ENCODE measurements around the gene NR2F2.

The NR2F2 gene

GRCh38 chr15:96341513-96342405 lies 11.3 kb downstream of the NR2F2 start:
- no peak for DNase-seq
- Histone ChIP-seq H3K4me2 (ENCODE audit: low read depth, low read length) (peak overlapping the region; percentile 23; the same call in 1 of the 2 replicates), H4K20me1 (ENCODE audit: insufficient read depth, low read length) (no peaks in the 10 kb centered on the region), H3K27me3 (replicated peaks; ENCODE audit: insufficient read depth, low read length) (no peaks in the 10 kb centered on the region), H3K36me3 (replicated peaks; ENCODE audit: insufficient read depth, low read length) (no peaks in the 10 kb centered on the region), H3K9me3 (replicated peaks; ENCODE audit: insufficient read depth, low read length) (no peaks in the 10 kb centered on the region), H3K4me1 (ENCODE audit: low read length) (no peaks in the 10 kb centered on the region), H3F3A (ENCODE audit: insufficient read depth, low read length) (no peaks in the 10 kb centered on the region), H2AFZ (ENCODE audit: low read length) (0 out of 2 replicates have a peak overlapping the region, but pooled peaks have one; percentile 10), H3K9me2 (replicated peaks; ENCODE audit: insufficient read depth, low read length) (no peaks in the 10 kb centered on the region), H3K27ac (ENCODE audit: low read length) (no peak overlapping the region), H3K9ac (ENCODE audit: low read length) (no peak overlapping the region), H3K79me2 (ENCODE audit: low read length) (no peaks in the 10 kb centered on the region), H3K4me3 (ENCODE audit: low read length) (peak overlapping the region; percentile 42; the same call in 1 of the 2 replicates)
- TF ChIP-seq EZH2phosphoT487 (IDR thresholded peaks at IDR 0.05; ENCODE audit: low read length) (no peak), CTCF (IDR thresholded peaks at IDR 0.05; ENCODE audit: low read length) (no peak), EZH2 (optimal IDR thresholded peaks at IDR 0.05; ENCODE audit: low read depth, low read length) (no peak)

GRCh38 chr15:96342406-96343112 lies 12.1 kb downstream of the NR2F2 start:
- no peaks in the 10 kb centered on the region for H3K9me2 ChIP-seq (replicated peaks; ENCODE audit: insufficient read depth, low read length)
- H3K27me3 ChIP-seq (replicated peaks; ENCODE audit: insufficient read depth, low read length) = no peaks in the 10 kb centered on the region
- no peak overlapping the region for H3K9ac ChIP-seq (ENCODE audit: low read length)
- H4K20me1 ChIP-seq (ENCODE audit: insufficient read depth, low read length) = no peaks in the 10 kb centered on the region
- no peak overlapping the region for H3K4me3 ChIP-seq (ENCODE audit: low read length)
- H3K4me1 ChIP-seq (ENCODE audit: low read length) = no peaks in the 10 kb centered on the region
- TF ChIP-seq CTCF (IDR thresholded peaks at IDR 0.05; ENCODE audit: low read length) (no peak), EZH2phosphoT487 (IDR thresholded peaks at IDR 0.05; ENCODE audit: low read length) (no peak), EZH2 (optimal IDR thresholded peaks at IDR 0.05; ENCODE audit: low read depth, low read length) (no peak)
- no peak overlapping the region for H2AFZ ChIP-seq (ENCODE audit: low read length)
- H3K36me3 ChIP-seq (replicated peaks; ENCODE audit: insufficient read depth, low read length) = no peaks in the 10 kb centered on the region
- no peak for DNase-seq
- no peaks in the 10 kb centered on the region for H3K79me2 ChIP-seq (ENCODE audit: low read length)
- H3K27ac ChIP-seq (ENCODE audit: low read length) = no peak overlapping the region
- H3K4me2 ChIP-seq (ENCODE audit: low read depth, low read length) = no peak overlapping the region
- no peaks in the 10 kb centered on the region for H3F3A ChIP-seq (ENCODE audit: insufficient read depth, low read length)
- H3K9me3 ChIP-seq (replicated peaks; ENCODE audit: insufficient read depth, low read length) = no peaks in the 10 kb centered on the region

GRCh38 chr15:96343113-96344059 lies 12.9 kb downstream of the NR2F2 start:
- H4K20me1 ChIP-seq (ENCODE audit: insufficient read depth, low read length) = no peaks in the 10 kb centered on the region
- no peak overlapping the region for H3K27ac ChIP-seq (ENCODE audit: low read length)
- H3K4me1 ChIP-seq (ENCODE audit: low read length) = no peaks in the 10 kb centered on the region
- no peaks in the 10 kb centered on the region for H3K9me2 ChIP-seq (replicated peaks; ENCODE audit: insufficient read depth, low read length)
- no peak for TF ChIP-seq EZH2 (optimal IDR thresholded peaks at IDR 0.05; ENCODE audit: low read depth, low read length)
- TF ChIP-seq EZH2phosphoT487 (IDR thresholded peaks at IDR 0.05; ENCODE audit: low read length) = no peak
- no peak for TF ChIP-seq CTCF (IDR thresholded peaks at IDR 0.05; ENCODE audit: low read length)
- H3K4me2 ChIP-seq (ENCODE audit: low read depth, low read length) = no peak overlapping the region
- H3K79me2 ChIP-seq (ENCODE audit: low read length) = no peaks in the 10 kb centered on the region
- H3K4me3 ChIP-seq (ENCODE audit: low read length) = no peak overlapping the region
- H3K9ac ChIP-seq (ENCODE audit: low read length) = no peak overlapping the region
- no peaks in the 10 kb centered on the region for H3K9me3 ChIP-seq (replicated peaks; ENCODE audit: insufficient read depth, low read length)
- no peak for DNase-seq
- no peaks in the 10 kb centered on the region for H3F3A ChIP-seq (ENCODE audit: insufficient read depth, low read length)
- H3K36me3 ChIP-seq (replicated peaks; ENCODE audit: insufficient read depth, low read length) = no peaks in the 10 kb centered on the region
- H3K27me3 ChIP-seq (replicated peaks; ENCODE audit: insufficient read depth, low read length) = no peaks in the 10 kb centered on the region
- no peak overlapping the region for H2AFZ ChIP-seq (ENCODE audit: low read length)

Measured in MM.1S (cell line).